GM19035 (cell line): ENCODE results near the gene ROBO1.
"Not testable (repeated sequence)": the region's sequence is repeated elsewhere in the genome, so short reads cannot be mapped to it uniquely, and the experiment has no call there.

ENCODE experiments used
- ATAC-seq: cut with Tn5 transposase; IDR thresholded peaks from one replicate; pipeline ENCODE4 v1.9.1; 2021; ENCODE audit not compliant: unreplicated experiment

Gene ROBO1

DNA sequence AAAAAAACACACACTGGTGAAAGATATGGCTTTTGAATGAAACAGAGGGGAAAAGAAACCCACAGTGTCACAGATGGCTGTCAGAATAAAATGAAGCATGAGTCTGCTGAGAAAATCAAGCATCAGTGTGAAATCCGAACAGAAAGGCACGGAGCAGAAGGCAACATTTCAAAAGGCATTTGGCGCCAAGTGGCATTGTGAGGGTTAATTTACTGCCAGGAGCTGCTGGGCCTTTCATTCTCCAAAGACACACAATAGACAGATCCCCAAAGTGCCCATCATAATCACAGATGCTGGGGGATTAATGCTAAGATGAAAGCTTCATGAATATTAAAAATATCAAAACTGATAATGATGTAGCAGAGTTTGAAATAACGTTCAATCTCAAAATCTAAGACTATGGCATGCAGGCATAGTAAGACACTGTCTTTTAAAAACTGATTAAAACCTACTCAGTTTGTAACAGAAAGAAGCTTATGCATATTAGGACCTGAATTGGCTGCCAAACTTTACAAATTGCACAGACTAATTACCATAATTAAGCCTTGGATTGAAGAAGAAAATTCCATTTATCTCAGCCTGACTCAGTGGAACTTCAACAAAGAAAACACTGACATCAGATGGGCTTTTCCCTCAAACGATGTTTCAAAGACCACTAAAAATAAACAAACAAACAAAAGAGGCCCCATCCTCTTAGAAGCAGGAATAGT, 589.2 kb downstream of the ROBO1 start:
- no peak for ATAC-seq

DNA sequence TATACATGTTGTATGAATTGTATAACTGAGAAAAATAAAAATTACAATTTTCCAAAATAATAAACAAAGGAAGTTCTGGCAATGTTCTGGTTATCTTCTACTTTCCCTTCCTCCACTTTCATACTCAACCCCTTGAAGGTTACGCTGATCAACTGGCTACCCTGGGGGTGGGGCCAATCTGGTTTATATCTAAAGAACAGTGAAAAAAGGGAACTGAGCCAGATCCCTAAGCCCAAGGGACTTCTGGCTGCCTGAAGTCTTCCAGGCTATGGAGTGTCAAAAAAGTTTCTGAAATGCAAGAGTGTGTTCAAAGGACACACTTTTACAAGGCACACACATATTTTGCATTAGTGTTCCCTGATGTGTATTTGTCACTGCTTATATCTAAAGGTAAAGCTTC, 591.9 kb downstream of the ROBO1 start:
- ATAC-seq = no peak

DNA sequence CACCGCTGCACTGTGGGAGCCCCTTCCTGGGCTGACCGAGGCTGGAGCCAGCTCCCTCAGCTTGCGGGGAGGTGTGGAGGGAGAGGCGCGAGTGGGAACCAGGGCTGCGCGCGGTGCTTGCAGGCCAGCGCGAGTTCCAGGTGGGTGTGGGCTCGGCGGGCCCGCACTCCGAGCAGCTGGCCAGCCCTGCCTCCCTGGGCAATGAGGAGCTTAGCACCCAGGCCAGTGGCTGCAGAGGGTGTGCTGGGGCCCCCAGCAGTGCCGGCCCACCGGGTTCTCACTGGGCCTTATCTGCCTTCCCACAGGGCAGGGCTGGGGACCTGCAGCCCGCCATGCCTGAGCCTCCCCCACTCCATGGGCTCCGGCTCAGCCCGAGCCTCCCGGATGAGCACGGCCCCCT, 594.5 kb downstream of the ROBO1 start:
- ATAC-seq = not testable (repeated sequence)

- no peak for ATAC-seq
Measured at GRCh38 chr3:79172241-79172640, 595.6 kb downstream of the ROBO1 start.

DNA sequence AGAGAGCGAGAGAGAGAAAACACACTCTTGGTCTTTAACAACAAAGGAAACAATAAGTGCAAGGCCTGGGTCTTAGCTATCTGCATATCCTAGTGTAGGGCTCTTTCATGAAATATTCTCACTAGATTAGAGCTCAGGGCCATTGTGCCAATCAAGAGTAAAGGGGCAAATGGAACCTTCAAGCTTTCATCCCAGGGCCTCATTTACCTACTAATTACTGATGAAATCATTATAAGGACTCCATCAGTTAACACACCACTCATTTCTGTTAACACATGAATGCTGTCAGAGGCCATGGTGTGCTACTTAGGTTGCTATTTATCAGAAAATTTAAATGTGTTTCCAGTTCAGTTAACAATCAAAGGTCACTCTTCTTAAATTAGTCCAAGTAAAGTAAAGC, 597.8 kb downstream of the ROBO1 start:
- ATAC-seq = no peak

- no peak for ATAC-seq
Measured at GRCh38 chr3:79167651-79168416, 600.0 kb downstream of the ROBO1 start.

- ATAC-seq = no peak
Measured at GRCh38 chr3:79162653-79163052, 605.1 kb downstream of the ROBO1 start.

DNA sequence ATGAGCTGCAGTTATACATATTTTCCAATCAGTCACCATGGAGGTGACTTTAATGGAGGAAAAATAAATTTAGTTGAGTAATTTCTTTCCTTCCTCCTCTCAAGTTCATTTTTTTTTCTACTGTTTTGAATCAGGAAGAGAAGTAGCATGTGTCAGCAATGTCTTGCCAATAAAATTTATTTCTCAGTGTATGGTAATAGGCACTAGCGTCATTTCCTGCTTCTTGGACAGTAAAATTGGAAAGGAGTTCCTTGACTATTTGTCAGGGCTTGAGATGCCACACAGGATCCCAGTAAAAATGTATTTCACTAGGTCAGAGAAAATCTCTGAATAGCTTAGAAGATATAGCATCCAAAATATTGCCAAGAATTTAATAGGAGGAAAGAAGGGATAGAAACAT, 605.9 kb downstream of the ROBO1 start:
- no peak for ATAC-seq

GRCh38 chr3:79160421-79160820, 607.4 kb downstream of the ROBO1 start:
- ATAC-seq = no peak

GRCh38 chr3:79159736-79160135, 608.1 kb downstream of the ROBO1 start:
- ATAC-seq = no peak

GRCh38 chr3:79157191-79157590, 610.6 kb downstream of the ROBO1 start:
- no peak for ATAC-seq

DNA sequence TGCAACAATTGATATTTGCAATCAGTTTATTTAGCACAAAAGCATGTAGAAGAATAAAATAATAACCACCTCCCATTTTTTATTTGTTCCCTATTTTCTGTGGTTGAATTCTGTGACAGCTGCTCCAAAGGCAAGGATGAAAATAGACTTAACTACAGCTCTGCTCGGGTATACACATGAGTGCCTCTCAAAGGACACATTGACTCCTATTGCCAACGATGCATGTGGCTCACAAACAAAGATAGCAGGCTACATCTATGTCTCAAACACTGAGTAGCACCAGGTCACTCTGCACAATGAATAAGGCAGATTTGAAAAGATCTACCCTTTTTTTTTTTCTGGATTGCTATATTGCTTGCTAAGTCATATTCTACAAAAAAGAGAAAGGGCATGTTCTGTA, 612.9 kb downstream of the ROBO1 start:
- ATAC-seq = no peak

- ATAC-seq = no peak
Measured at GRCh38 chr3:79148786-79149185, 619.0 kb downstream of the ROBO1 start.

DNA sequence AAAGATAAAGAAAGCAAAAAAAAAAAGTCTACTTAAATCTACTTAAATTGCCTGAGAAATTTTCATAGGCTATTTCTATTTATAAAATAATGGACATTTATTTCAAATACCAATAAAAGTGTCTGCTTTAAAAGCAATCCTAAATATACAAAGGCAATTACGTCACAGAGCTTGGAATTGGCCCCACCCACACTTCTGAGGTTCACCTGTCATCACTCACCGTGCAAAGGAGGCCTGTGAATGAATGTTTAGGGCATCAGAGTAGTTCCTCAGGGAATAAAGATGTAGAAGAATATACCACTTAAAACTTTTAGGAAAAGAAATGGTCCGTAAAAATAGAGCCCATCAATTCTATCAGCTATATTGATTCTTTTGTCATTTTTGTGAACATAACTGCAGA, 621.8 kb downstream of the ROBO1 start:
- ATAC-seq = no peak

- ATAC-seq = no peak
Measured at GRCh38 chr3:79140708-79141107, 627.1 kb downstream of the ROBO1 start.

GRCh38 chr3:79139395-79140068, 628.3 kb downstream of the ROBO1 start:
- no peak for ATAC-seq

GRCh38 chr3:79125313-79125984, 642.3 kb downstream of the ROBO1 start:
- ATAC-seq = no peak

- no peak for ATAC-seq
Measured at GRCh38 chr3:79115458-79115857, 652.3 kb downstream of the ROBO1 start.

DNA sequence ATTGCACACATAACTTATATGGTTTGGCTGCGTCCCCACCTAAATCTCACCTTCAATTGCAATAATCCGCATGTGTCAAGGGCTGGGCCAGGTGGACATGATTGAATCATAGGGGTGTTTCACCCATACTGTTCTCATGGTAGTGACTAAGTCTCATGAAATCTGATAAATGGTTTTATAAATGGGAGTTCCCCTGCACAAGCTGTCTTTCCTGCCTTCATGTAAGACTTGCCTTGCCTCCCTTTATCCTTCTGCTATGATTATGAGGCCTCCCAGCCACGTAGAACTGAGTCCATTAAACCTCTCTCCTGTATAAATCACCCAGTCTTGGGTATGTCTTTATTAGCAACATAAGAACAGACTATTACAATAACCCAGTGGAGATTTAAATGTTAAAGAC, 653.9 kb downstream of the ROBO1 start:
- no peak for ATAC-seq

- ATAC-seq = no peak
Measured at GRCh38 chr3:79111375-79112052, 656.3 kb downstream of the ROBO1 start.

DNA sequence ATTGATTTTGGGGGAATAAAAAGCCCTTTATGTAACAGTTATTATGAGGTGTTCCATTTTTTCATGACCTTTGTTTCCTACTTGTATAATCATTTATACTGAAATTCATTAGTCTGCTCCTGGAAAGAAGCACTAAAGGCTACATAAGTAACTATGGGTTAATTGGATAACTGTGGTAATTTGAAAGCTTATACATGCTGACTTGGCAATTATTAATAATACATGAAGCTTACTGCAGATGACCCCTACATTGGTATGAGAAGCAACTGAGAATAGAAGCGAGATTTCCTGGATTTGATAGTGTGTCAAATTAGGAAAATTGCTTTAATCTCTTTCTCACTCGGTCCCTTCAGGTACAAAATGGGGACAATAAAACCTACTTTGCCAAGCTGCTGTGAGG, 658.0 kb downstream of the ROBO1 start:
- no peak for ATAC-seq
